Measurements from ENCODE around the gene SYTL2.
A peak's percentile ranks its signal among the peaks of the same experiment; 100 is the strongest.

The SYTL2 gene

DNA sequence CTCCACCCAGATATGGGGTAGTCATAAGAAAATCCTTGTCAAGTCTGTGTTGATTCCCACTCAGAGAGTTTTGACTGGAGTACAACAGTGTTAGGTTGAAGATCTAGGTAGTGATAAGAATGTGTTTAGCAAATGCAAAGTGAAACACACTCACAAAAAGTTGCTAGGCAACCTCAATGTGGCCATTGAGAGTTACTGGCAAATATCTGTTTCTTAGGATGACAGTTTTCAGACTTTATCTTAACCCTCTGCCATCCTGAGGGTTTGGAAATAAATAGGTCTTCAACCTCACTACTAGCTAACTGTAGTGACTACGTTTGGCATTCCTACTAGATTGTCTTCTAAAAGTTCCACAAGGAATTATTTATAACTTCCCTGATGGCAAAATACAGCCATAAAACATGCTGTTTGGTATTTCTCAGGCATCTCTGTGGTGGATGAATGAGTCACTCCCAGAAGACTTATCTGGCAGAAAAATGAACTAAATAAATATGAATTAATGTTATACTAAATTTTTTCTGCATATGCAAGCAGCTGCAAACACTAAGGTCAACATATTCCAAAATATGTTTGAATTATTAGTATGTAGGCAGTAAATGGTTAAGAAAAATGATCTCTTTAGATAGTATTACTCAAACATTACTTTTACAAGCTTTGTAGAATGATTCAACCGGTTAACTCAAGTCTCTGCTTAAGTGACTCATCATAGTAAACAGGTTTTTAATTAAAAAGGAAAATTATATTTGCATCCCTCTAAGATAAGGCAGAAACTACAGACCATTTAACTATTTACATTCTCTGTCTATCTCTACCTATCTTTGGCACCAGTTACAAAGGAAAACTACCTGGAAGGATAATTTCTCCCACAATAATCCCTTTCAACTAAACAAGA, 17.1 kb upstream of the SYTL2 start:
- DNase-seq = no peak

- DNase-seq = peak; percentile 8
Observed at GRCh38 chr11:85826116-85826855, 15.3 kb upstream of the SYTL2 start.

GRCh38 chr11:85825616-85826015, 14.7 kb upstream of the SYTL2 start:
- DNase-seq = no peak

DNA sequence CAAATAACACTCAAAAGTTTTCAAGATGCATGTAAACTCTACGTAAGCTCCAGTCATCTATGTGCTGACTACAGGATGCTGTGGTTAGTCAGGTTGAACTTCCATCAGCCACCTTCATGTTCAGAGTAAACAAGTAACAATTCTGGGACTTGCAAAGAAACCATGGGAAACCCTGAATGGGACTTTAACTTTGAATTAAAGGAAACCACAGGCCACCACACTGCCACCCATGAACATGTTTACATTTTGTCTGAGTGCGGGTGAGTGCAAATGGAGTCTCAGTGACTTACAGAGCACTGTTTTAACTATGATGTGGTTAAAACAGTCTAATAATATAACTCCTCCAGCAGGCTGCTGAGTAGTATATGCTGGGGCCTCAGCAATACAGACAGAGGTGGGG, 12.9 kb upstream of the SYTL2 start:
- DNase-seq = no peak

DNA sequence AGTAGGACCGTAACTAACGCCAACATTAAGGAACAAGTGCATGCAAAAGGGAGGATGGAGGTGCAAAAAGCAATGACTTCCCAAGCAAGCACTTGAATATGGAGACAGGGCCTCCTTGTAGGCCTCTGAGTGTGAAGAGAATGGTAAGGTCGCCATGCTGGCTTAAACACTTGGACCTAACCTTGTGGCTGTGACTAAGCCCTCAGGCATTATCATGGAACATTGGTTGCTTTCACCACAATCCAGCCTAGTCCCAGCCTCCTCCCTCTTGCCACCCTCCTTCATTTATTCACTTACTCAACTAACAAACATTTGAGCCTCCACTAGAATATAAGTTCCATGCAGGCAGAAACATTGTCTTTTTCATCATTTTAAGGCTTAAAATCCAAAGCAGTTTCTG, 11.9 kb upstream of the SYTL2 start:
- no peak for DNase-seq

- no peak for DNase-seq
Observed at GRCh38 chr11:85821636-85822035, 10.7 kb upstream of the SYTL2 start.

DNA sequence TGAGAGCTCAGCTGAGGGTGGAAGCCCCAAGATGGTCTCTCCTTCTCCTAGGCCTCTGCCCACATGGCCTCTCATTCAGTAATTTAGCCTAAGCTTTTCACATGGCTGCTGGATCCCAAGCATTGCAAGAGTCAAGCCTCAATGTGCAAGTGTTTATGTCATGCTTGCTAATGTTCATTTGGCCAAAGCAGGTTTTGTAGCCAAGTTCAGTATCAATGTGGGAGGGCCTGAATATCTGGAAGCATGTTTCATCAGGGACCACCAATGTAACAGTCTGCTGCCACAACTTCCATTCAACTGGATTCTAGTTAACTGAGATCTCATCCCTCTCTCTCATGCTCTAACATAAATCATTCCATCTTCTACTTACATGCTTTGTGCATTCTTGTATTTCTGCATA, 8.5 kb upstream of the SYTL2 start:
- DNase-seq = no peak

DNA sequence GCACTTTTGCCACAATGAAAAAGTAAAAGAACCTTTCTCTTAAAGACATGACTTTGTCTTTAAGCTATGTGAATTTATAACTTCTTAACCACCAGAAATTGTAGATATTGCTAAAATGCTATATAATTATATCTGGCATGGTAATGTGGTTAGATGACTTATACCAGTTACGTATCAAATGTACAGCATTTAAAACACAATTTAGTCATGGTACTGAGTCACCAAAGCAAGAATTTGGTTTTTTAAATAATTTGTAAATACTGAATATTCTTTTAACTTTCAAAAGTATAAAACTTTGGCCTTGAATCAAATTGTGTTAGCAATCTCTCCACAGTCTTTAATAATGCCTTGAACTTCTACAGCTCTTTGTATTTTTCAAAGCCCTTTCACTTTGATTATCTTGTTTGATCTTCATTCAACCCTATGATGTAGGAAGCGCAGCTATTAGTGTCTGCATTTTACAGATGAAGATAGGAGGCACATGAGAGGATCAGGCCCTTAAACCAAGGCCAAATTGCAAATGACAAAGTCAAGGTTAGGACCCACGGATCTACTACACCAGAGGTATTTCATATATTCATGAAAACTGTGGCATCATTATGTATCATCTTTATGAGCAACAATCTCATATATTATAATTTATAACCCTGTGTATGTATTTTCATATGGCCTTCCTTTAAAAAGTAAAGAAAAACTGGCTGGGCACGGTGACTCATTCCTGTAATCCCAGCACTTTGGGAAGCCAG, 4.4 kb upstream of the SYTL2 start:
- DNase-seq = no peak

- no peak for DNase-seq
Observed at GRCh38 chr11:85813721-85814120, 2.8 kb upstream of the SYTL2 start.

GRCh38 chr11:85811624-85812023, 683 bp upstream of the SYTL2 start:
- DNase-seq = no peak

GRCh38 chr11:85810521-85810870, 445 bp downstream of the SYTL2 start:
- DNase-seq = no peak

DNA sequence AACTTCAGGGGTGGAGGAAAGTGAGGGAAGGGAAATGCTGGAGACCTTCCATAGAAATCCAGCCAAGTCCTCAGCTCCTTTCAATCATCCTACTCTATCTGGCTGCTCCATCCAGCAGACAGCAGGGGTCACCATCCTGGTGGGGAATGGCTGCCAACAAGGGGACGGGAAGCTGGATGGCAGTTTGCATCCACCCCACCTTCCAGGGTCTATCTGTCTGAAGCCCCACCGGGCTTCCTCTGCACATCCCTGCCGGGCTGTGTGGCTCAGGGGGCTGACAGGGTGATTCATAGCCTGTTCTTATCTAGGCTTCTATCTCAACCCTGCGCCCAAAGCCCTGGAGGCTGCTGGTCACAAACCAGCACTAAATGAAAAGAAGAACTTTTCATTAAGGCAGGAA, 1.1 kb downstream of the SYTL2 start:
- DNase-seq = no peak

GRCh38 chr11:85809191-85809590, 1.8 kb downstream of the SYTL2 start:
- no peak for DNase-seq

- DNase-seq = no peak
Observed at GRCh38 chr11:85806876-85807275, 4.1 kb downstream of the SYTL2 start.

GRCh38 chr11:85806016-85806415, 4.9 kb downstream of the SYTL2 start:
- no peak for DNase-seq

- no peak for DNase-seq
Observed at GRCh38 chr11:85805387-85805786, 5.6 kb downstream of the SYTL2 start.

DNA sequence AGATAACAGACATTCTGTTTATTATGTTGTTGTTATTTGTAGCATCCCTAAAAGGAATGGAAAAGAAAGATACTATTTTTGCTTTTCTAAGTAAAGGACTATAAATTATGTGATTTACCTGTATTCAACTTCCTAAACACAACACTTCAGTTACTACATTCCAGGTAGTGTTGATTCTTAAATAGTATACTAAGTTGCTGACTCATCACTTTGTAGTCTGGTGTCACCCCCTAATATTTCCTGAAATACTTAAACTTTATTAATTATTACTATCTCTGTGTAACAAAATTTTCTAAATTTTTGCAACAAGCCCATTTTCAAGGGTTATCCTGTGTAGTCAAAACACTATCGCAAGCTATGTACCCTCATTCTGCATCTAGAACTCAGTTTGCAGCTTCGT, 7.0 kb downstream of the SYTL2 start:
- DNase-seq = no peak

DNA sequence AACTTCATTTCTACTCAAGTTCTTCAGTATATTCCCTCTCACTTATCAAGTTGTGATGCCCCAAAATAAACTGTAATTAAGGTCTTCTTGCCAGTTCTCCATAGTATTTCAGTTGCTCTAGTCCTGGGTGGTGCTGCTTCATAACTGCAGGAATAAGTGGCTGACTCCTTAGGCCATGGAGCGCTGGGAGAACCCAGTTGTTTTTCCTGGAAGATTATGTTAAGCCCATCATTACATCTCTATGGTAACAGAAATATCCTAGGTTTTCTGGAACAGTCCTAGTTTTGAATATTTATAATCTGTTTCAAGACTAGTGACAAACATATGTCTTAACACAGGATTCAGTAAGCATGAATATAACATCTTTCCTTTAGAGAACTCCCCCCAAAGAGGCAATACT, 7.6 kb downstream of the SYTL2 start:
- no peak for DNase-seq

DNA sequence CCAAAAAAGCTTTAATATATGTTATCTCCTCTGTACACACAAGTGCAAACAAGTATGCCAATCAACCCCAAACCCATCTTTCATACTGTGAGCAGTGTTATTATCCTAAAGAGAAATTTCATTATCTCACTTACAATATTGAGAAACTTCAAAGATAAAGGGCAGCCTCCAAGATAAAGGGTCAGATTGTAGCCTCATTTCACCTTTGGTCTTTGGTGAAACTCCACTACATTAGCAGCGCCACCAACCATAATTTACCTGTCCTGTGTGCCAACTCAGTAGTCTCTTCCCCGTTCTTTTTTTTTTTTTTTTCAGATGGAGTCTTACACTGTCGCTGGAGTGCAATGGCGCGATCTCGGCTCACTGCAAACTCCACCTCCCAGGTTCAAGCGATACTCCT, 9.4 kb downstream of the SYTL2 start:
- no peak for DNase-seq

- DNase-seq = no peak
Observed at GRCh38 chr11:85800595-85801342, 10.2 kb downstream of the SYTL2 start.

GRCh38 chr11:85799142-85799541, 11.8 kb downstream of the SYTL2 start:
- DNase-seq = no peak

- no peak for DNase-seq
Observed at GRCh38 chr11:85798361-85798760, 12.6 kb downstream of the SYTL2 start.
